ENCODE results near the gene C1QTNF2.
"Not testable (repeated sequence)": the region's sequence is repeated elsewhere in the genome, so short reads cannot be mapped to it uniquely, and the experiment has no call there.

Gene C1QTNF2

GRCh38 chr5:160339406-160340130 is 30.9 kb downstream of the C1QTNF2 start:
- no peak for DNase-seq

- not testable (repeated sequence) for DNase-seq
Observed at GRCh38 chr5:160334716-160335115, 35.7 kb downstream of the C1QTNF2 start.

- no peak for DNase-seq
Observed at GRCh38 chr5:160333721-160334120, 36.7 kb downstream of the C1QTNF2 start.

DNA sequence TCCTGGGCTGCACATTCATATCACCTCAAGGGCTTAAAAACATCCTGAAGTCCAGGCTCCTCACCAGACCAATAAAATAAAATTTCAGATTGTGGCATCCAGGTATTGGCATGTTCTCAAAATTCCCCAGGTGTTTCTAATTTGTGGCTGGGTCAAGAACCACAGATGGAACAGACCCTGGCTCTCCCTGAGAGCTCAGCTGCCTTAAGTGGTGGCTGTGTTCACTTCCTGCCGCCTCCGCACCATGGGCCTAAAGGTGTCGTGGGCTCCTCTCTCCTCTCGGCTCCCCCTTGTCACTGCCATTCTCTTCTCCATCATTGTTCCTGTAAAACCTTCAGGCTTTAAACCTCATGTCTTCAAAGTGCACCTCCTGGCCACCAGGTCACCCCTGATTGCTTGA is 40.2 kb downstream of the C1QTNF2 start:
- no peak for DNase-seq

DNA sequence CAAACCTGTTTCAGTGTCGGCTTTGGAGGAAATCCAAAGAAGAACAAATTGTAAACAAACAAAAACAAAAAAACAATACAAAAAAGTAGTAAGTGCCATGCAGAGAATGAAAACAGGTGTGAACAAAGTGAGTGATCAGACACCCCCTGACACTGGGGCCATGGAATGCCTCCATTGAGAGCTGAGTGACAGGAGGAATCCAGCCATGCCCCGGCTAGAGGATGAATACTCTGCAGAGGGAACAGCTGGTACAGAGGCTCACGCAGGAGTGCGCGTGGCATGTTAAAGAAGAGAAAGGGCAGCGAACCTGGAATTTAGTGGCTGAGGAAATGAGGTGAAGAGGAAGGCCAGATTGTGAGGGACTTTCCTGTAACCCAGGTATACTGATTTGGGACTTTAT is 42.6 kb downstream of the C1QTNF2 start:
- DNase-seq: no peak

GRCh38 chr5:160326981-160327380 is 43.4 kb downstream of the C1QTNF2 start:
- no peak for DNase-seq

DNA sequence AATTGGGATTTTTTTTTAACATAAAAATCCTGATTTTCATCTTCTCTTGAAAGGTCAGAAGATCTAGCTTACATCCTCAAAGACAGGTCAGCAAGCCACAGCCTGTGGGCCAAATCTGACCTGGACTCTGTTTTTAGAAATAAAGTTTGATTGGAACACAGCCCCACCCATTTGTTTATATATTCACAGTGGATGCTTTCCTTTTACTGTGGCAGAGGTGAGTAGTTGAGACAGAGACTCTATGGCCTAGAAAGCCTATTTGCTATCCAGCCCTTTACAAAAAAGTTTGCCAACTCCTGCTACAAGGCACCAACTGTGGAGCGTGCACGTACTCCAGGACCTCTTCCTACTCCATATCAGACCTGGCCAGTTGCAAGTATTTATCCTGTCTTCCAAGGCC is 44.7 kb downstream of the C1QTNF2 start:
- no peak for DNase-seq

GRCh38 chr5:160324886-160325285 is 45.5 kb downstream of the C1QTNF2 start:
- no peak for DNase-seq

GRCh38 chr5:160318409-160318808 is 52.0 kb downstream of the C1QTNF2 start:
- no peak for DNase-seq

GRCh38 chr5:160317434-160317833 is 53.0 kb downstream of the C1QTNF2 start:
- no peak for DNase-seq

- DNase-seq: no peak
Observed at GRCh38 chr5:160315968-160316367, 54.5 kb downstream of the C1QTNF2 start.

DNA sequence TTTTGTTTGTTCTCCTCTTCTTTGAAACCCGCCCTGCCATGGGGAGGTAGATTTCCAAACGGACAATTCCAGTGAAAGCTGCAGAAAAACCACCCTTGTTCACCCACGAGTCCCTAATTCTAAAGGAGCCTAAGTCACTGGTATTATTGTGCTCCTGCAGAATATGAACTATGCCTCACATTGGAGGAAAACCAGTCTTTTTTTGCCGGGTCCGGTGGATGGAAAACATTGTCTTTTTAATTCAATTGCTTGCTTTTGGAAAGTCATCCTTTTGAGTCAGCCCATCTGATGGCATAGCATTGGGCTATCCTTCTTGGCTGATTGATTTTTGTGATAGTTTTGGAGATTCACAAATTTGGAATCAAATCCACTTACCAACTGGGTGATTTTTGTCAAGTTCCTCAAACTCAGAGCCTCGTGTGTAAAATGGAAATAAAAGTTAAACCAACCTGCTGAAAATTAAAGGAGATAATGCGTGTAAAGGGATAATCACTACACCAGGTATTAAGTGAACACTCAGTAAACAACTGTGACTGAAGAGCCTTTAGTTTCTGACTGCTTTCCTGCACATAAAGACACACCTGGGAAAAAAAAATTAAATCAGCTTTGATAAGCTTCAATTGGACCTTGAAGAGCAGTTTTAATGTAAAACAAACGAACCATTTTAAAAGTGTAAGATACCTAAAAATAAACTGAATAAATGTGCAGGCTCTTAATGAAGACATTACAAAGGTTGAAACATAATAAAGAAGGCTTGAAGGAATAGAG is 57.3 kb downstream of the C1QTNF2 start:
- DNase-seq: no peak

- no peak for DNase-seq
Observed at GRCh38 chr5:160312134-160312959, 58.1 kb downstream of the C1QTNF2 start, which contains the start of gene CCNJL. TSS of gene CCNJL (minus strand) at chr5:160312564. CDS start at chr5:160311923, 641 bp downstream.

- DNase-seq: no peak
Observed at GRCh38 chr5:160311491-160312133, 58.8 kb downstream of the C1QTNF2 start.

GRCh38 chr5:160310552-160311295 is 59.7 kb downstream of the C1QTNF2 start:
- DNase-seq: no peak

DNA sequence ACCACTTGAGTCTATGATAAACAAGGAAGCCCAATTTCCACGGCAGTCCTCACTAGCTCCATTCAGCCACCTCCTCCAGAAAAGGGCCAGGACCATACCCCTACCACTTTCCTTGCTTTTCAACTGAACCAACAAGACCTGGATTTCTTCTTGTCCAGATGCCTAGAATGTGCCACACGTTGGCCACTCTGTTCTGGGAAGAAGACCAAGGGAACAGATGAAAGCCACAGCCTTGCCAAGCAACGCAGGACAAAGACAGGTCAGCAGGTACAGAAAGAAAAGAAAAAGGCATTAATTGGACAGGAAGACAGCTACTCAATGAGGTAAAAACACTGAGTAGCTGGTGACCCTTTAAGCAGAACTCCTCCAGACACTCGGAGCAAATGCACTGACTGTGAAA is 60.3 kb downstream of the C1QTNF2 start:
- no peak for DNase-seq

GRCh38 chr5:160306696-160307095 is 63.7 kb downstream of the C1QTNF2 start:
- DNase-seq: no peak

DNA sequence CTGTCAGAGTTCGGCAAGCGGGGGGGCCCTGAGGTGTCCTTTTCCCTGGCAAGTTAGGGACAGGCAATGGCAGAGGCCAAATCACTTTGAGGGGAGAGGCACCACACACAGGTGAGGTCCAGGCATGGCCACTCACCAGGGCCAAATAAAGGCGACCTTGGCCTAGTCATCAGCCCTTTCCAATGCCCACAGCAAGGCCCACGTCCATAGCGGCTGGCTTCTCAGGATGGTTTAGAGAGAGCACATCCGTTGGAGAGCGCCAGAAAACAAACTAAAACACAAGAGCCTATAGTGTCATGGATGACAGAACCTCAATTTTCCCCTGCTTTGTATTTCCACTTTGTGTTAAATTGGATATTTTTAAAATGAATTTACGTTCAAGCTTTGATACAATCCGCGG is 65.1 kb downstream of the C1QTNF2 start:
- no peak for DNase-seq

DNA sequence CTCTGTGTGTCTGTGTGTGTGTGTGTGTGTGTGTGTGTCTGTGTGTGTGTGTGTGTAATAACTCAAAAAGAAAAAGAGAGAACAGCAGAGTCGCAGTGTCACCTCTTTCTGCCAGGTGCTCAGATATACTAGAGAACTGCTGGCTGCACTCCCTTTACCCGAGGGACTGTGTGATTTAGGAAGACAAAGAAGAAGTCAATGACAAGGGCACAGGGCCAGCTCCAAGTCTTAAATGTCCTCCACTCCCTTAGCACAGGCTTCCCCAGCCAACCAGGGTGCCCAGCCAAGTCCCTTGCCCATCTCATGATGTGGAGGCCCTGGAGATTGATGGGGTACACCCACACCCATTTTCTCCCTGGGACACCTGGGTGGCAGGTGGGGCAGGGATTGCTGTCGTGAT is 66.7 kb downstream of the C1QTNF2 start:
- no peak for DNase-seq

GRCh38 chr5:160298189-160298588 is 72.2 kb downstream of the C1QTNF2 start:
- DNase-seq: no peak

GRCh38 chr5:160297776-160298175 is 72.7 kb downstream of the C1QTNF2 start:
- DNase-seq: no peak
